GM12878 (cell line): ENCODE results near the gene TOR1B. TPM values are rescaled to one million over a fixed set of nuclear protein-coding genes. Genes with fewer than 3 reads are reported as not detected.

ENCODE experiments used
- ATAC-seq: fragments of 200-7000 bp; cut with Tn5 transposase; 3 replicates; pipeline ENCODE4 v1.9.1; 2020; ENCODE audit warnings: mild to moderate bottlenecking, moderate library complexity
- BruUV-seq: library from RNA; stranded (reverse); fragments of 400-500 nt; replicated peaks from 2 replicates; lab custom pipeline; 2021; lab: Mats Ljungman, UMichigan
- CTCF ChIA-PET: fragments of 300-600 bp; sonication (Branson Sonifier 250); formaldehyde crosslinking; extraction: SDS; loops from one replicate; lab custom pipeline; 2021; ENCODE audit warnings: inconsistent platforms; lab: Yijun Ruan, JAX
- POLR2A ChIA-PET: fragments of 350-600 bp; formaldehyde crosslinking; extraction: SDS; loops from one replicate; lab custom pipeline; 2021; ENCODE audit warnings: inconsistent platforms; lab: Charles Lee
- RAD21 ChIA-PET: fragments of 300-600 bp; sonication (Branson Sonifier 250); formaldehyde crosslinking; loops from one replicate; lab custom pipeline; 2023; ENCODE audit warnings: antibody characterized with exemption; ENCODE audit not compliant: unreplicated experiment; lab: Charles Lee
- SMC1A ChIA-PET: fragments of 300-600 bp; sonication (Branson Sonifier 250); formaldehyde crosslinking; loops from one replicate; lab custom pipeline; 2023; ENCODE audit not compliant: unreplicated experiment, uncharacterized antibody; lab: Charles Lee
- DNase-seq: peaks from one replicate; pipeline ENCODE4 v3.0.0-alpha.2; 2011; ENCODE audit warnings: low read depth, low spot score
- FAIRE-seq: peaks from 3 replicates; lab custom pipeline; 2011; peaks lifted over from hg19 to GRCh38; lab: Jason Lieb, UNC
- H2AFZ ChIP-seq: 2 replicates; pipeline ENCODE4 v1.6.0; 2011; ENCODE audit warnings: low read depth, low read length, control low read depth; ENCODE audit not compliant: control insufficient read depth
- H3K27ac ChIP-seq: 2 replicates; pipeline ENCODE4 v1.5.1; 2011; ENCODE audit warnings: control low read depth; ENCODE audit not compliant: control insufficient read depth, insufficient read depth
- H3K27me3 ChIP-seq, 2 experiments: replicated peaks in 1 of 2; 2 replicates each; pipeline versions ENCODE4 v1.6.0 to v1.6.1; 2011; ENCODE audit warnings: low read length in 1 of 2; ENCODE audit not compliant: control insufficient read depth in 2 of 2, insufficient read depth in 2 of 2
- H3K36me3 ChIP-seq, 2 experiments: 2 replicates each; pipeline ENCODE4 v1.5.1; 2011; ENCODE audit warnings: low read length in 1 of 2; ENCODE audit not compliant: control insufficient read depth in 2 of 2, insufficient read depth in 2 of 2
- H3K4me1 ChIP-seq: 2 replicates; pipeline ENCODE4 v1.6.1; 2011; ENCODE audit warnings: mild to moderate bottlenecking, low read length, moderate library complexity, mixed read lengths; ENCODE audit not compliant: control insufficient read depth, insufficient read depth
- H3K4me2 ChIP-seq: 2 replicates; pipeline ENCODE4 v1.6.0; 2011; ENCODE audit warnings: control low read depth; ENCODE audit not compliant: control insufficient read depth, insufficient read depth
- H3K4me3 ChIP-seq: fragments of 200-600 bp; sonication (generic); 2 replicates; pipeline ENCODE4 v1.5.1; 2016
- H3K79me2 ChIP-seq: 2 replicates; pipeline ENCODE4 v1.6.0; 2011; ENCODE audit warnings: low read length; ENCODE audit not compliant: control insufficient read depth, insufficient read depth
- H3K9ac ChIP-seq: 2 replicates; pipeline ENCODE4 v1.8.0; 2011; ENCODE audit warnings: low read length, control low read depth, mixed read lengths; ENCODE audit not compliant: control insufficient read depth, insufficient read depth
- H3K9me3 ChIP-seq: replicated peaks from 3 replicates; pipeline ENCODE4 v1.5.1; 2011; ENCODE audit warnings: mild to moderate bottlenecking, low read length; ENCODE audit not compliant: control insufficient read depth, insufficient read depth
- H4K20me1 ChIP-seq: 2 replicates; pipeline ENCODE4 v1.6.0; 2011; ENCODE audit not compliant: control insufficient read depth, insufficient read depth
- CBFB ChIP-seq: IDR thresholded peaks from 2 replicates; pipeline ENCODE4 v1.6.1; 2016; ENCODE audit warnings: antibody characterized with exemption, low read depth
- CEBPB ChIP-seq, 2 experiments: fragments of 150-350 bp in 1 of 2; IDR thresholded peaks; 2 replicates each; pipeline ENCODE4 v1.6.1; 2012 to 2014; ENCODE audit warnings: low read depth in 2 of 2, low read length in 2 of 2, borderline replicate concordance in 1 of 2, inconsistent platforms in 1 of 2
- CHD2 ChIP-seq: IDR thresholded peaks from 2 replicates; pipeline ENCODE4 v1.6.1; 2011; ENCODE audit warnings: low read depth, low read length, improper control_type of control experiment, borderline replicate concordance
- DPF2 ChIP-seq: fragments of 450-650 bp; IDR thresholded peaks from 2 replicates; pipeline ENCODE4 v1.6.1; 2017; ENCODE audit warnings: mild to moderate bottlenecking
- ETV6 ChIP-seq, 2 experiments: fragments of 450-650 bp in 1 of 2; IDR thresholded peaks in 1 of 2; conservative IDR thresholded peaks in 1 of 2; 2 replicates each; pipeline ENCODE4 v1.6.1; 2014; ENCODE audit warnings: antibody characterized with exemption in 1 of 2, borderline replicate concordance in 1 of 2, low read depth in 1 of 2, mild to moderate bottlenecking in 1 of 2, moderate library complexity in 1 of 2
- EZH2 ChIP-seq: IDR thresholded peaks from 2 replicates; pipeline ENCODE4 v1.6.1; 2012; ENCODE audit warnings: low read depth, mild to moderate bottlenecking, control low read depth, inconsistent platforms, low read length, borderline replicate concordance; ENCODE audit not compliant: control insufficient read depth
- FOXM1 ChIP-seq: IDR thresholded peaks from 2 replicates; pipeline ENCODE4 v1.6.1; 2012; ENCODE audit warnings: low read depth, mild to moderate bottlenecking, inconsistent platforms, low read length, moderate library complexity
- GATAD2B ChIP-seq: fragments of 450-650 bp; conservative IDR thresholded peaks from 2 replicates; pipeline ENCODE4 v1.6.1; 2017; ENCODE audit warnings: low read depth, mild to moderate bottlenecking, moderate library complexity
- HDGF ChIP-seq: fragments of 450-650 bp; IDR thresholded peaks from 2 replicates; pipeline ENCODE4 v1.6.1; 2016; ENCODE audit warnings: antibody characterized with exemption
- MEF2B ChIP-seq: fragments of 450-650 bp; IDR thresholded peaks from 2 replicates; pipeline ENCODE4 v1.6.1; 2018; ENCODE audit warnings: mild to moderate bottlenecking, moderate library complexity; ENCODE audit not compliant: partially characterized antibody, poor library complexity, severe bottlenecking
- MTA2 ChIP-seq: fragments of 450-650 bp; IDR thresholded peaks from 2 replicates; pipeline ENCODE4 v1.6.1; 2016; ENCODE audit warnings: low read depth, mild to moderate bottlenecking, moderate library complexity
- NR2F1 ChIP-seq: fragments of 450-650 bp; conservative IDR thresholded peaks from 2 replicates; pipeline ENCODE4 v1.6.1; 2017; ENCODE audit warnings: mild to moderate bottlenecking
- PML ChIP-seq: IDR thresholded peaks from 2 replicates; pipeline ENCODE4 v1.6.1; 2012; ENCODE audit warnings: low read length, inconsistent platforms
- POLR2AphosphoS5 ChIP-seq: IDR thresholded peaks from 2 replicates; pipeline ENCODE4 v1.6.1; 2011; ENCODE audit warnings: mild to moderate bottlenecking, low read length, inconsistent platforms
- RFX5 ChIP-seq: IDR thresholded peaks from 2 replicates; pipeline ENCODE4 v1.6.1; 2011; ENCODE audit warnings: low read depth, low read length, improper control_type of control experiment
- SIN3A ChIP-seq: IDR thresholded peaks from 2 replicates; pipeline ENCODE4 v1.6.1; 2012; ENCODE audit warnings: low read depth, low read length, improper control_type of control experiment
- SIX5 ChIP-seq: IDR thresholded peaks from 2 replicates; pipeline ENCODE4 v1.6.1; 2011; ENCODE audit warnings: mild to moderate bottlenecking, low read depth, low read length, moderate library complexity; ENCODE audit not compliant: severe bottlenecking
- SP1 ChIP-seq: IDR thresholded peaks from one replicate; pipeline ENCODE4 v1.6.1; 2011; ENCODE audit warnings: low read depth, low read length
- SRF ChIP-seq, 2 experiments: IDR thresholded peaks; 2 replicates each; pipeline ENCODE4 v1.6.1; 2011; ENCODE audit warnings: low read depth in 2 of 2, low read length in 2 of 2, mild to moderate bottlenecking in 1 of 2, moderate library complexity in 1 of 2
- TAF1 ChIP-seq: IDR thresholded peaks from 2 replicates; pipeline ENCODE4 v1.6.1; 2011; ENCODE audit warnings: mild to moderate bottlenecking, low read depth, low read length, borderline replicate concordance
- ZNF24 ChIP-seq: fragments of 450-650 bp; IDR thresholded peaks from 2 replicates; pipeline ENCODE4 v1.6.1; 2017; ENCODE audit warnings: antibody characterized with exemption, mild to moderate bottlenecking
- WGBS: methylation state at CpG from one replicate; pipeline ENCODE4 v1.1.6; 2016; ENCODE audit warnings: low lambda C conversion rate; ENCODE audit not compliant: insufficient replicate concordance, insufficient coverage; ENCODE audit errors: missing lambda C conversion rate; 5-methylcytosine and 5-hydroxymethylcytosine counted together
- in situ Hi-C: fragments of 300-500 bp; cut with MboI; formaldehyde crosslinking; loops from 9 replicates; pipeline ENCODE4 v1.14.3; 2018; ENCODE audit warnings: mixed read lengths
- intact Hi-C: fragments of 100-400 bp; cut with micrococcal nuclease; formaldehyde crosslinking; loops from one replicate; pipeline ENCODE4 v1.14.2; 2022; ENCODE audit not compliant: unreplicated experiment
- polyA plus RNA-seq, 11 experiments: library from polyadenylated mRNA; depleted of rRNA in 4 of 11; unstranded in 6 of 11; stranded (reverse) in 5 of 11; fragments of >200 nt; fragmentation: Nextera tagmentation in 4 of 11; fragmentation: Illumina TruSeq in 1 of 11; extraction: Ambion mirVana in 4 of 11; extraction: Trizol in 1 of 11; gene quantifications; 1 replicate in 1 of 11; 2 replicates in 10 of 11; pipeline versions ENCODE4 v1.2.1 to v1.2.3, GENCODE V29; 2011 to 2016; ENCODE audit warnings: inconsistent platforms in 2 of 11, missing spikeins in 2 of 11, low read depth in 1 of 11
- total RNA-seq, 4 experiments: library from RNA; depleted of rRNA in 3 of 4; stranded (reverse); fragments of >200 nt in 3 of 4; fragmentation: Illumina TruSeq in 1 of 4; extraction: Trizol in 1 of 4; gene quantifications; 2 replicates each; pipeline versions ENCODE4 v1.2.1 to v1.2.3, GENCODE V29; 2013 to 2021
- TF ChIP-seq, protein P1 (sequence below): IDR thresholded peaks from 2 replicates; pipeline ENCODE4 v1.6.1; 2011; ENCODE audit warnings: low read depth, mild to moderate bottlenecking, low read length, moderate library complexity, borderline replicate concordance; ENCODE audit errors: extremely low read depth
- TF ChIP-seq, protein P2 (sequence below): IDR thresholded peaks from 2 replicates; pipeline ENCODE4 v1.6.1; 2012; ENCODE audit warnings: low read depth, low read length, improper control_type of control experiment

Gene TOR1B
- total and polyA plus RNA-seq, 10 of the 15 experiments (the other 5 are each of a cell fraction or from before 2014, with no cell fraction given): 1.8 to 17.5 (median 9.9) TPM

DNA sequence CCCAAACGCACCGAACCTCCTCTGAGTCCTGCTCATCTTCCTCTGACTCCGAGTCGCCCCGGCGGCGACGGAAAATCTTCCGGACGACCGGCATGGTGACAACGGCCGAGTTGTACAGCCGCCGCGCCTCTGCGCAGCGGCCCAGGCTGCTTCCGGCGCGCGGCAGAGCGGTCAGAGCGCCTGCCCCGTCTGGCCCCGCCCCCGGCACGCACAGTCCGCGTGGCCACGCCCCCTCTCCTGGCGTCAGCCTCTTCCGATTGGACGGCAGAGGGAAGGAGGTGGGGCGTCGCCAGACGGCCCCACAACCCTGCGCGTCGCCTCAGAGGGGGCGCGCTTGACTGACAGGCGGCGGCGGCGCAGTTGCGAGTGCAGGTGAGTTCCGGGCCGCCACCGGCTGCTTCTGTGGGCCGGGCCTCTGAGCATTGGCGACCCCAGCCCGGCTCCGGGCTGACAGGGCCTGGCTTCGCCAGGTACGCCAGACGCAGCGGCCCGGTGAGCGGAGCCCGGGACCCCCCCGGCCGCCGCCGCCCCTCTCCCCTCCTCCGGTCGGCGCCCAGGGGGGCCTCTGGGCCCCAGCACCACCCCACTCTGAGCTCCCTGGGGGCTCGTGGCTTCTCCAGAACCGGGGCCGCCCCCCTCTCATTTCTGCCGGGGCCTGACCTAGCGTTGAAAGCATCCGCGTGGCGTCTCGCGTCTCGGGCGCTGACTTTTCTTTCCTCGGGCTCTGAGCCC, 32.3 kb downstream of the TOR1B start, which contains the start of the genes C9orf78 and USP20:
C9orf78 (minus strand) TSS at position 148 of the 732 bp plus-strand sequence; CDS start at position 94, 54 bp downstream.
USP20 (plus strand) TSS at position 331 of the 732 bp plus-strand sequence. CDS start 17,098 bp downstream, outside the sequence.
- BruUV-seq: no TSS peak
- peak within 1 kb of the TSS; percentile 74 for H3K27ac ChIP-seq
- SMC1A ChIA-PET: interaction anchor here (0.6 to 1.3 kb wide), 4 partner anchors 12 to 263 kb away, joined by 3 to 8 read pairs (median 3); no protein-coding TSS in a partner anchor
- intact Hi-C loops: loop anchor here (1.0 kb wide), 1 partner anchor 49 kb away; no protein-coding TSS in a partner anchor
- WGBS: 1% methylated on average over 41 of the region's 81 CpGs
- ATAC-seq: peak; percentile 97
- H3K9ac ChIP-seq: peak within 1 kb of the TSS; percentile 87
- H3K4me2 ChIP-seq: peak within 1 kb of the TSS; percentile 76
- H3K4me1 ChIP-seq: peaks cover 14% of the 10 kb centered on the region
- in situ Hi-C loops: loop anchor here (25.0 kb wide), 1 partner anchor 1427 kb away; no protein-coding TSS in a partner anchor
- no peaks in the 10 kb centered on the region for H4K20me1 ChIP-seq
- H3K9me3 ChIP-seq: no peaks in the 10 kb centered on the region
- FAIRE-seq: peak; percentile 68
- CTCF ChIA-PET: interaction anchor here (0.9 to 1.5 kb wide), 4 partner anchors 9 to 196 kb away, joined by 3 read pairs; no protein-coding TSS in a partner anchor
- POLR2A ChIA-PET: interaction anchor here (0.5 to 0.9 kb wide), 4 partner anchors 17 to 91 kb away, joined by 3 to 4 read pairs (median 3); no protein-coding TSS in a partner anchor
- H3K4me3 ChIP-seq: peak within 1 kb of the TSS; percentile 96
- peaks cover 34% of the 10 kb centered on the region for H3K79me2 ChIP-seq
- RAD21 ChIA-PET: interaction anchor here (0.9 kb wide), 1 partner anchor 51 kb away, joined by 3 read pairs; no protein-coding TSS in a partner anchor
- H2AFZ ChIP-seq: peak within 1 kb of the TSS; percentile 86
- H3K36me3 ChIP-seq: peaks cover 3 to 6% of the 10 kb centered on the region in 2 experiments; a peak in 2 of 4 replicates
- no peaks in the 10 kb centered on the region for H3K27me3 ChIP-seq
- DNase-seq: peak; percentile 86
- peak; percentile 83 for TF ChIP-seq SP1
- no peak for TF ChIP-seq EZH2
- 0 out of 2 replicates have a peak, but pooled peaks have one; percentile 6 for TF ChIP-seq ZNF24
- TF ChIP-seq CEBPB (IDR thresholded peaks at IDR 0.05; ENCODE audit: borderline replicate concordance in 1 of 2, low read depth in 2 of 2, low read length in 2 of 2): no peak
- no peak for TF ChIP-seq HDGF
- TF ChIP-seq MTA2: no peak
- TF ChIP-seq SRF (IDR thresholded peaks at IDR 0.05; ENCODE audit: low read depth in 2 of 2, low read length in 2 of 2): peak; percentile 11 to 90; a peak in 3 of 4 replicates
- 0 out of 2 replicates have a peak, but pooled peaks have one; percentile 23 for TF ChIP-seq NR2F1
- TF ChIP-seq, protein P1, sequence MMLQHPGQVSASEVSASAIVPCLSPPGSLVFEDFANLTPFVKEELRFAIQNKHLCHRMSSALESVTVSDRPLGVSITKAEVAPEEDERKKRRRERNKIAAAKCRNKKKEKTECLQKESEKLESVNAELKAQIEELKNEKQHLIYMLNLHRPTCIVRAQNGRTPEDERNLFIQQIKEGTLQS: peak; percentile 61; the same call in 1 of the 2 replicates
- TF ChIP-seq CHD2: peak; percentile 60; the same call in 1 of the 2 replicates
- peak; percentile 76; the same call in 1 of the 2 replicates for TF ChIP-seq GATAD2B
- peak; percentile 72; the same call in 1 of the 2 replicates for TF ChIP-seq TAF1
- peak; percentile 87 for TF ChIP-seq POLR2AphosphoS5
- TF ChIP-seq FOXM1: no peak
- TF ChIP-seq CBFB: peak; percentile 1; the same call in 1 of the 2 replicates
- TF ChIP-seq SIN3A: peak; percentile 92
- TF ChIP-seq PML: peak; percentile 81; the same call in 1 of the 2 replicates
- TF ChIP-seq, protein P2, sequence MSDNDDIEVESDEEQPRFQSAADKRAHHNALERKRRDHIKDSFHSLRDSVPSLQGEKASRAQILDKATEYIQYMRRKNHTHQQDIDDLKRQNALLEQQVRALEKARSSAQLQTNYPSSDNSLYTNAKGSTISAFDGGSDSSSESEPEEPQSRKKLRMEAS: peak; percentile 75
- peak; percentile 55 for TF ChIP-seq MEF2B
- TF ChIP-seq DPF2: peak; percentile 94
- TF ChIP-seq SIX5: peak; percentile 56
- TF ChIP-seq RFX5: peak; percentile 75
- no peak for TF ChIP-seq ETV6 (conservative IDR thresholded peaks at IDR 0.05 in 1 of 2, IDR thresholded peaks at IDR 0.05 in 1 of 2; ENCODE audit: borderline replicate concordance in 1 of 2, low read depth in 1 of 2)
